NCI-H1417 (cell line): ENCODE measurements around the gene ARL15.

Source experiments
- DNase-seq, 3 experiments: peaks; one replicate each; lab custom pipeline; 2025; lab: John Stamatoyannopoulos, UW

ARL15 gene

GRCh38 chr5:54040018-54040417 lies 270.4 kb downstream of the ARL15 start:
- DNase-seq, result no peak

GRCh38 chr5:54037205-54037604 lies 273.2 kb downstream of the ARL15 start:
- no peak for DNase-seq

GRCh38 chr5:54030981-54031380 lies 279.4 kb downstream of the ARL15 start:
- DNase-seq, result no peak

GRCh38 chr5:54024466-54024865 lies 285.9 kb downstream of the ARL15 start:
- no peak for DNase-seq

GRCh38 chr5:54022223-54022622 lies 288.1 kb downstream of the ARL15 start:
- DNase-seq, result no peak

- DNase-seq, result no peak
Observed at GRCh38 chr5:54021431-54022164, 288.8 kb downstream of the ARL15 start.

- no peak for DNase-seq
Observed at GRCh38 chr5:54018438-54018837, 291.9 kb downstream of the ARL15 start.

GRCh38 chr5:54017580-54017979 lies 292.8 kb downstream of the ARL15 start:
- DNase-seq, result no peak

- DNase-seq, result no peak
Observed at GRCh38 chr5:54013556-54014194, 296.7 kb downstream of the ARL15 start.

GRCh38 chr5:54009828-54010227 lies 300.5 kb downstream of the ARL15 start:
- no peak for DNase-seq

GRCh38 chr5:54009357-54009756 lies 301.0 kb downstream of the ARL15 start:
- no peak for DNase-seq

GRCh38 chr5:54007827-54008777 lies 302.3 kb downstream of the ARL15 start:
- no peak for DNase-seq

- DNase-seq, result no peak
Observed at GRCh38 chr5:54004697-54005096, 305.7 kb downstream of the ARL15 start.

GRCh38 chr5:54002779-54003178 lies 307.6 kb downstream of the ARL15 start:
- no peak for DNase-seq

GRCh38 chr5:54001976-54002775 lies 308.2 kb downstream of the ARL15 start:
- no peak for DNase-seq

- DNase-seq, result no peak
Observed at GRCh38 chr5:54000011-54000410, 310.4 kb downstream of the ARL15 start.

GRCh38 chr5:53997736-53998627 lies 312.4 kb downstream of the ARL15 start:
- no peak for DNase-seq

- DNase-seq, result no peak
Observed at GRCh38 chr5:53996008-53996407, 314.4 kb downstream of the ARL15 start.

- DNase-seq, result no peak
Observed at GRCh38 chr5:53994148-53994547, 316.2 kb downstream of the ARL15 start.

- DNase-seq, result peak in 2 of 3 experiments; percentile 30 to 38
Observed at GRCh38 chr5:53991942-53992341, 318.4 kb downstream of the ARL15 start.

GRCh38 chr5:53987101-53987500 lies 323.3 kb downstream of the ARL15 start:
- no peak for DNase-seq
